ENCODE data around the gene AIPL1. TPM values are rescaled to one million over a fixed set of nuclear protein-coding genes. Genes with fewer than 3 reads are reported as not detected.

The AIPL1 gene
- total RNA-seq, 3 donors from 2014 or later (not counting 1 experiment from before 2014, with no cell fraction given): not detected

- intact Hi-C loops (cut with micrococcal nuclease): loop anchor here (10.0 kb wide), 1 partner anchor 534 kb away; no protein-coding TSS in a partner anchor
- ATAC-seq: no peak
- Mint-ChIP-seq H3K4me3 (no peak overlapping the region), H3K9me3 (no peaks in the 10 kb centered on the region), H3K27me3 (ENCODE audit: low read depth in 2 of 2) (peaks cover 0 to 18% of the 10 kb centered on the region in 2 donors), H3K36me3 (no peaks in the 10 kb centered on the region), H3K27ac (no peak overlapping the region), H3K4me1 (peaks cover 5 to 6% of the 10 kb centered on the region in 2 donors)
- Histone ChIP-seq H3K36me3 (ENCODE audit: control insufficient read depth, insufficient read depth, low read length) (no peaks in the 10 kb centered on the region), H3K4me1 (ENCODE audit: control insufficient read depth, insufficient read depth, low read length) (no peaks in the 10 kb centered on the region), H3K9me3 (ENCODE audit: control insufficient read depth, insufficient read depth, low read length) (no peaks in the 10 kb centered on the region), H3K27ac (ENCODE audit: low read length) (no peak overlapping the region), H3K27me3 (ENCODE audit: control insufficient read depth, insufficient read depth, low read length) (no peaks in the 10 kb centered on the region), H3K4me3 (ENCODE audit: low read length) (no peak overlapping the region)
- no peak for TF ChIP-seq CTCF (IDR thresholded peaks at IDR 0.05)
- DNase-seq: no peak
- 90% methylated on average over 17 of the region's 17 CpGs for WGBS (ENCODE audit: insufficient coverage)
Measured at GRCh38 chr17:6470751-6471521, 36.0 kb upstream of the AIPL1 start.

- Mint-ChIP-seq H3K36me3 (no peaks in the 10 kb centered on the region), H3K9me3 (no peaks in the 10 kb centered on the region), H3K27ac (no peak overlapping the region), H3K27me3 (ENCODE audit: low read depth in 2 of 2) (peaks cover 0 to 21% of the 10 kb centered on the region in 2 donors), H3K4me3 (no peak overlapping the region), H3K4me1 (peaks cover 5 to 6% of the 10 kb centered on the region in 2 donors)
- intact Hi-C loops (cut with micrococcal nuclease): loop anchor here (10.0 kb wide), 1 partner anchor 535 kb away; no protein-coding TSS in a partner anchor
- Histone ChIP-seq H3K36me3 (ENCODE audit: control insufficient read depth, insufficient read depth, low read length) (no peaks in the 10 kb centered on the region), H3K27ac (ENCODE audit: low read length) (no peak overlapping the region), H3K27me3 (ENCODE audit: control insufficient read depth, insufficient read depth, low read length) (no peaks in the 10 kb centered on the region), H3K4me1 (ENCODE audit: control insufficient read depth, insufficient read depth, low read length) (no peaks in the 10 kb centered on the region), H3K4me3 (ENCODE audit: low read length) (no peak overlapping the region), H3K9me3 (ENCODE audit: control insufficient read depth, insufficient read depth, low read length) (no peaks in the 10 kb centered on the region)
- DNase-seq (no peak), ATAC-seq (no peak)
- 90% methylated on average over 24 of the region's 24 CpGs for WGBS (ENCODE audit: insufficient coverage)
- no peak for TF ChIP-seq CTCF (IDR thresholded peaks at IDR 0.05)
Measured at GRCh38 chr17:6470146-6470718, 35.3 kb upstream of the AIPL1 start.

GRCh38 chr17:6468051-6468790, 33.3 kb upstream of the AIPL1 start:
- no peak overlapping the region for H3K4me3 ChIP-seq (ENCODE audit: low read length)
- no peak overlapping the region for H3K27ac ChIP-seq (ENCODE audit: low read length)
- peaks cover 4% of the 10 kb centered on the region in 2 donors for H3K4me1 Mint-ChIP-seq
- no peaks in the 10 kb centered on the region for H3K4me1 ChIP-seq (ENCODE audit: control insufficient read depth, insufficient read depth, low read length)
- no peaks in the 10 kb centered on the region for H3K9me3 ChIP-seq (ENCODE audit: control insufficient read depth, insufficient read depth, low read length)
- no peak overlapping the region for H3K4me3 Mint-ChIP-seq
- intact Hi-C loops (cut with micrococcal nuclease): no loop called here
- H3K9me3 Mint-ChIP-seq: no peaks in the 10 kb centered on the region
- H3K36me3 ChIP-seq (ENCODE audit: control insufficient read depth, insufficient read depth, low read length): no peaks in the 10 kb centered on the region
- ATAC-seq (no peak), DNase-seq (no peak)
- no peak for TF ChIP-seq CTCF (IDR thresholded peaks at IDR 0.05)
- 92% methylated on average over 23 of the region's 23 CpGs for WGBS (ENCODE audit: insufficient coverage)
- no peaks in the 10 kb centered on the region for H3K27me3 ChIP-seq (ENCODE audit: control insufficient read depth, insufficient read depth, low read length)
- peaks cover 0 to 21% of the 10 kb centered on the region in 2 donors for H3K27me3 Mint-ChIP-seq (ENCODE audit: low read depth in 2 of 2)
- no peak overlapping the region for H3K27ac Mint-ChIP-seq
- H3K36me3 Mint-ChIP-seq: no peaks in the 10 kb centered on the region

Measured in natural killer cell (primary cell).